Stimulated activated memory B cell treated with anti-CD40 and anti-IgM and Interleukin-4, amounts not matched to agents 10 μg/mL and 1 μg/mL and 100 μg/mL, for 72 hours (primary cell): ENCODE measurements around the gene LGALS4.
A peak's percentile ranks its signal among the peaks of the same experiment; 100 is the strongest.
"Not testable (repeated sequence)": the region's sequence is repeated elsewhere in the genome, so short reads cannot be mapped to it uniquely, and the experiment has no call there.

ENCODE experiments used
- ATAC-seq: fragments of 150-1000 bp; cut with Tn5 transposase; 2 replicates; pipeline ENCODE4 v1.10.0; 2021
- H3K27ac Mint-ChIP-seq: one replicate; pipeline ENCODE4 v1.8.0; 2022; ENCODE audit warnings: mild to moderate bottlenecking, mixed read lengths
- H3K27me3 Mint-ChIP-seq: one replicate; pipeline ENCODE4 v1.8.0; 2022; ENCODE audit warnings: mixed read lengths
- H3K36me3 Mint-ChIP-seq: one replicate; pipeline ENCODE4 v1.8.0; 2022; ENCODE audit warnings: mixed read lengths
- H3K4me1 Mint-ChIP-seq: one replicate; pipeline ENCODE4 v1.8.0; 2022; ENCODE audit warnings: mixed read lengths
- H3K4me3 Mint-ChIP-seq: one replicate; pipeline ENCODE4 v1.8.0; 2022; ENCODE audit warnings: mild to moderate bottlenecking, moderate library complexity, mixed read lengths
- H3K9me3 Mint-ChIP-seq: one replicate; pipeline ENCODE4 v1.8.0; 2022; ENCODE audit warnings: mixed read lengths

Gene LGALS4

DNA sequence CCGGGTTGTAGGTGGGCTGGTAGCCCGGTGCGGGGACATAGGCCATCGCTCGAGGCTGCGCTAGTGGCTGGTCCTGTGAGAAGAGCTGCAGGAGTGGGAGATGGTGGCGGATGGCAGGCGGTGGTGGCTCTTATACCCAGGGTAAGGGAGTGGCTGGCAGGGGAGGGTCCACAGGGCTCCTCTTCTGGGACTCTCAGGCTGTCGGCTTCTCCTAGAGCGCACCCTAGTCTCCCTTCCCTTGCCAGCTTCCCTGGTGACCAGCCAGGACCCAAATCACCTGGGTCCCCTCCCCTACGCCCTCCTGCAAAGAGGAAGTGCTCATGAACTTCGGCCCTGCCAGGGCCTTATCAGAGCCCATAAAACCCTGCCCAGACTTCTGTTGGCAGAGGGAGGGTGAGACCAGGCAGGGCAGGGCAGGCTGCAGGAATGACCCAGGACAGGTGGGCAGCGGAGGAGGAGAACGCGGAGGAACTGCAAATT is at the start of gene LGALS4:
Gene LGALS4, minus strand, starts transcription at position 105 of the 480 bp plus-strand sequence. Its CDS starts 59 bp downstream, at position 46.
- H3K36me3 Mint-ChIP-seq: peaks cover 32% of the 10 kb centered on the region
- peaks cover 3% of the 10 kb centered on the region for H3K9me3 Mint-ChIP-seq
- H3K4me3 Mint-ChIP-seq: no peak within 1 kb of the TSS
- no peaks in the 10 kb centered on the region for H3K4me1 Mint-ChIP-seq
- no peaks in the 10 kb centered on the region for H3K27me3 Mint-ChIP-seq
- H3K27ac Mint-ChIP-seq: no peak within 1 kb of the TSS
- no peak for ATAC-seq

DNA sequence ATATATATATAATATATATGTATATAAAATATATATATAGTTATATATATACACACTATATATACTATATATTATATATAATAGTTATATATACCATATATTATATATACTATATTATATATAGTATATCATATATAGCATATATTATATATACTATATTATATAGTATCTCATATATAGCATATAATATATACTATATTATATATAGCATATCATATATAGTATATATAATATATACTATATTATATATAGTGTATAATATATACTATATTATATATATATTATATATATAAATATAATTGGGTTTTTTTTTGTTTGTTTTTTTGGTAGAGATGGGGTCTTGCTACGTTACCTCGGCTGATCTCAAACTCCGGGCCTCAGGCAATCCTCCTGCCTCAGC is 48.6 kb upstream of the LGALS4 start:
- H3K36me3 Mint-ChIP-seq: peaks cover 6% of the 10 kb centered on the region
- peaks cover 76% of the 10 kb centered on the region for H3K4me1 Mint-ChIP-seq
- no peak for ATAC-seq
- H3K27me3 Mint-ChIP-seq: no peaks in the 10 kb centered on the region
- H3K9me3 Mint-ChIP-seq: no peaks in the 10 kb centered on the region
- peak overlapping the region; percentile 91 for H3K27ac Mint-ChIP-seq
- no peak overlapping the region for H3K4me3 Mint-ChIP-seq

DNA sequence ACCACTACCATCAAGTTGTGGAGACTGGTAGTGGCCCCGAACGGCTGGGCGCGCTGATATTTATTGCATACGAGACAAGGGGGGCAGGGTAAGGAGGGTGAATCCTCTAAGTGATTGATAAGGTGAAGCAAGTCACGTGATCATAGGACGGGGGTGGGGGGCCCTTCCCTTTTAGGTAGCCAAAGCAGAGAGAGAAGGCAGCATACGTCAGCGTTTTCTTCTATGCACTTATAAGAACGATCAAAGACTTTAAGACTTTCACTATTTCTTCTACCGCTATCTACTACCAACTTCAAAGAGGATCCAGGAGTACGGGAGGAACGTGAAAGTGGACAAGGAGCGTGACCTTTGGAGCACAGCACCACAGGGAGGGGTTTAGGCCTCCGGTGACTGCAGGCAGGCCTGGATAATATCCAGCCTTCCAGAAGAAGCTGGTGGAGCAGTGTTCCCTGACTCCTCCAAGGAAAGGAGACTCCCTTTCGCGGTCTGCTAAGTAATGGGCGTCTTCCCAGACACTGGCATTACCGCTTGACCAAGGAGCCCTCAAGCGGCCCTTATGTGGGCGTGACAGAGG is 47.0 kb upstream of the LGALS4 start:
- not testable (repeated sequence) for H3K27me3 Mint-ChIP-seq

DNA sequence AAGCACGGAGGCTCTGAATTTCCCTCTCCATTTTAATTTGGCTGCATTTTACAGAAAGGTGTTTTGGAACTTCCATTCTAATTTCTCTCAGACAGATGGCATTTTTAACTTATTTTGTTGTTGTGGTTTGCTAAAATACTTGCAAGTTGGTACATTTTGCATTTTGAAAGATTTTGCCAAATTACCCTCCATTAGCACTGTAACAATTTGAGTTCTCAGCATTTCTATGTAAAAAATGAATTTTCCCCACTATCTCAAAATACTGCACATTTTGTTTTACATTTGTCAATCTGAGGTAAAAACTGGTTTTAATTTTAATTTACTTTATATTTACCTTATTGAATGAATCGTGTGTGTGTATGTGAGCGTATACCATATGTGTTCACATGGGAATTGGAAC is 44.1 kb upstream of the LGALS4 start:
- no peaks in the 10 kb centered on the region for H3K27me3 Mint-ChIP-seq
- H3K9me3 Mint-ChIP-seq: no peaks in the 10 kb centered on the region
- H3K4me3 Mint-ChIP-seq: peak overlapping the region; percentile 61
- peak overlapping the region; percentile 82 for H3K27ac Mint-ChIP-seq
- no peak for ATAC-seq
- peaks cover 50% of the 10 kb centered on the region for H3K4me1 Mint-ChIP-seq
- no peaks in the 10 kb centered on the region for H3K36me3 Mint-ChIP-seq

More for the DNA sequence above, 47.0 kb upstream of the LGALS4 start:
- ATAC-seq, H3K4me3 Mint-ChIP-seq, H3K36me3 Mint-ChIP-seq, H3K9me3 Mint-ChIP-seq: not testable (repeated sequence)
- Mint-ChIP-seq H3K4me1 (peaks cover 63% of the 10 kb centered on the region), H3K27ac (peak overlapping the region; percentile 26)

DNA sequence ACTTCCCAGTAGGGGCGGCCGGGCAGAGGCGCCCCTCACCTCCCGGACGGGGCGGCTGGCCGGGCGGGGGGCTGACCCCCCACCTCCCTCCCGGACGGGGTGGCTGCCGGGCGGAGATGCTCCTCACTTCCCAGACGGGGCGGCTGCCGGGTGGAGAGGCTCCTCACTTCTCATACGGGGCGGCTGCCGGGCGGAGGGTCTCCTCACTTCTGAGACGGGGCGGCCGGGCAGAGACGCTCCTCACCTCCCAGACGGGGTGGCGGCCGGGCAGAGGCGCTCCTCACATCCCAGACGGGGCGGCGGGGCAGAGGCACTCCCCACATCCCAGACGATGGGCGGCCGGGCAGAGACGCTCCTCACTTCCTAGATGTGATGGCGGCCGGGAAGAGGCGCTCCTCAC is 43.0 kb upstream of the LGALS4 start:
- peaks cover 56% of the 10 kb centered on the region for H3K4me1 Mint-ChIP-seq
- H3K4me3 Mint-ChIP-seq, H3K36me3 Mint-ChIP-seq, H3K27ac Mint-ChIP-seq, H3K27me3 Mint-ChIP-seq, H3K9me3 Mint-ChIP-seq, ATAC-seq: not testable (repeated sequence)

GRCh38 chr19:38854961-38855360 is 42.2 kb upstream of the LGALS4 start:
- not testable (repeated sequence) for H3K9me3 Mint-ChIP-seq, ATAC-seq, H3K36me3 Mint-ChIP-seq, H3K4me3 Mint-ChIP-seq, H3K27me3 Mint-ChIP-seq, H3K27ac Mint-ChIP-seq
- H3K4me1 Mint-ChIP-seq: peaks cover 51% of the 10 kb centered on the region

DNA sequence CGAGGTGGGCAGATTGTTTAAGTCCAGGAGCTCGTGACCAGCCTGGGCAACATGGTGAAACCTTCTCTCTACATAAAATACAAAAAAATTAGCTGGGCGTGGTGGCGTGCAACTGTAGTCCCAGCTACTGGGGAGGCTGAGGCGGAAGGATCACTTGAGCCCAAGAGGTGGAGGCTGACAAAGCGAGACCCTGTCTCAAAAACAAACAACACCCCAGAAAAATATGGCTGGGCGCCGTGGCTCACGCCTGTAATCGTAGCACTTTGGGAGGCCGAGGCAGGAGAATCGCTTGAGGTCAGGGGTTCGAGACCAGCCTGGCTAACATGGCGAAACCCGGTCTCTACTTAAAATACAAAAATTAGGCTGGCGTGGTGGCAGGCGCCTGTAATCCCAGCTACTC is 40.5 kb upstream of the LGALS4 start:
- peaks cover 48% of the 10 kb centered on the region for H3K4me1 Mint-ChIP-seq
- no peak for ATAC-seq
- no peaks in the 10 kb centered on the region for H3K9me3 Mint-ChIP-seq
- peak overlapping the region; percentile 92 for H3K4me3 Mint-ChIP-seq
- no peaks in the 10 kb centered on the region for H3K27me3 Mint-ChIP-seq
- H3K36me3 Mint-ChIP-seq: peaks cover 10% of the 10 kb centered on the region
- peak overlapping the region; percentile 97 for H3K27ac Mint-ChIP-seq

DNA sequence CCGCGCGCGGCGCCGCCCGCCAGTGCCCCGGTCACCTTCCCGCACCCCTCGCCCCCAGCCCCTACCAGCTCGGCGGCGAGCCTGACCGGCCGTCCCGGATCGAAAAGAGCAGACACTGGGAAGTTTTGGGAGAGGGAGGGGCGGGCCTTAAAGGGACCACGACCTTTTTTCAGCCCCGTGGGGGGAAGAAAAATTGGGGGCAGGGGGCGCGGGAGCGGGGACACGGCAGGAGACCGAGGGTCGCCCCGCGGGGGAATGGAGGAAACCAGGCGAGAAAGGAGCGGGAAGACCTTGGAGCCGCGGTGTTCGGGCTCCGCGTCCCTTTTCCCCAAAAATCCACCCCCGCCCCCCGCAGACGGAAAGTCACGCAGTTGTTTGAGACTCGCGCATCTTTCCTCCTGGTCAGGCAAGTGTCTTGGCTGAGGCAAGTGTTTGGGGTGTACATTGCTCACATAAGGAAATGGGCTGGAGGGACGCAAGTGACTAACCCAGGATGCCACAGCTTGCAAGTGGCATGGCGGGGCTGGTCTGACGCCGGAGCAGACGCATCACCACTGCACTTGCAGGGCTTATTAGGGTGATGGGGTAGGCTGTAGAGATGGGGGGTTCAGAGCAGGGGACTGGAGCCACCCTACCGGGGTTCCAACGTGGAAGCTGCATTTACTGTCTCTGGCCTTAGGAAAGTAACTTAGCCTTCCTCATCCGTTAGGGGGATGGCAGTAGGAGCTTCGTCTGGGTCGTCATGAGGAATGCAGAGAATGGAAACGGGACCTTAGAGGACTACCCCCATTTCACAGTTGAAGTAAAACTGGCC is 39.7 kb upstream of the LGALS4 start:
- Mint-ChIP-seq H3K27me3 (no peaks in the 10 kb centered on the region), H3K4me3 (peak overlapping the region; percentile 92), H3K4me1 (peaks cover 48% of the 10 kb centered on the region), H3K9me3 (no peaks in the 10 kb centered on the region), H3K36me3 (peaks cover 17% of the 10 kb centered on the region), H3K27ac (peak overlapping the region; percentile 97)
- no peak for ATAC-seq

DNA sequence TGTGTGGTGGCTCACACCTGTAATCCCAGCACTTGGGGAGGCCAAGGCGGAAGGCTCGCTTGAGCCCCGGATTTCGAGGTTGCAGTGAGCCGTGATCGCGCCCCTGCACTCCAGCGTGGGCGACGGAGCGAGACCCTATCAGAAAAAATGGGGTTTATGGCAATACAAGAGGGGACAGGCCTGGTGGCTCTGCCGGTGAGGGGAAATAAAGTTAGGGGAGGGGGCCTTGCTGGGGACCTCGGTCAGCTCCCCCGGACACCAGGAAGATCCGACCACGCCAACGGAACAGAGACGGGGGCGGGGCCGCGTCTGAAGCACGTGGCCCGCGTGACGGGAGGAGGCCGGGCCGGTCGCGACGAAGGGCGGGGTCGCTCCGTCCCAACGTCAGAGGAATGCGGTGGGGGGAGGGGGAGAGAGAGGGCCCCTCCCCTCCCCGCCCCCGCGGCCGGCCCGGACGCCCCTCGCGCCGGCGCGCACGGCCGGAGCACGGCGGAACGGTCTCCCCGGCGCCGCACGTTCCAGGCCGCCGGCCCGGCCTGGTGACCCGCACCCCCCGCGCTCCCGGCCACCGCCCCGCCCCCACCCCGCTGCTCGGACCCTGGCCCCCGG is 39.0 kb upstream of the LGALS4 start:
- Mint-ChIP-seq H3K36me3 (peaks cover 23% of the 10 kb centered on the region), H3K4me1 (peaks cover 42% of the 10 kb centered on the region), H3K27ac (peak overlapping the region; percentile 97), H3K4me3 (peak overlapping the region; percentile 93), H3K9me3 (no peaks in the 10 kb centered on the region), H3K27me3 (no peaks in the 10 kb centered on the region)
- peak; percentile 49 for ATAC-seq

DNA sequence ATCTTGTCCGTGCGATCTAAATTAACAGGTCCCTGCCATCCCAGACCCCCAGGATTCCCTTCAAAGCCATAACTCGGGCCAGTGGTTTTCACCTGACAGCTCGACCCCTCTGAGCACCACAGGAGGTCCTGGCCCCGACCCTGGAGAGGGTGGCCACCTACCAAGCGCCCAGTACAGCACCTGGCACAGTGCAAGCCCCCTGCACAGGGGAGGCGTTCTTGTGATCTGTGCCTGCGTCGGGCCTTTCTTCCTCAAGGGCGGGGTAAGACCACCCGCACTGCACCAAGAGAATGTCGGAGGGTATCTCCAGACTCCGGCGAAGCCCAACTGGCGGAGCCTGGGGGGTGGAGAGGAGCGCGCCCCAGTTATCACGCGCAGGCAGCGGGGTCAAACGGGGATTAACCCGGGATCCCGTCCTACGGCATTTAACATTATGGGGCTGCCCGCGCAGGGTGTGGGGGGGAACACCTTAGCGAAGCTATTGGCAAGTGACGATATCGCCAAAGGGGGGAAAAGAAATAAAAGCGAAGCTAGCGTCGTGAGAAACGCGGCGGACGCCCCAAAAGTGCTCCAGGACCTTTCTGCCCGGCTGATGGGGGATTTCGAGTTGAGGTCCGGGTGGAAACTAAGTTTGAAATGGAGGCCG is 38.4 kb upstream of the LGALS4 start:
- Mint-ChIP-seq H3K4me1 (peaks cover 38% of the 10 kb centered on the region), H3K36me3 (peaks cover 27% of the 10 kb centered on the region), H3K27ac (peak overlapping the region; percentile 97), H3K27me3 (no peaks in the 10 kb centered on the region), H3K4me3 (peak overlapping the region; percentile 93), H3K9me3 (no peaks in the 10 kb centered on the region)
- ATAC-seq: no peak

DNA sequence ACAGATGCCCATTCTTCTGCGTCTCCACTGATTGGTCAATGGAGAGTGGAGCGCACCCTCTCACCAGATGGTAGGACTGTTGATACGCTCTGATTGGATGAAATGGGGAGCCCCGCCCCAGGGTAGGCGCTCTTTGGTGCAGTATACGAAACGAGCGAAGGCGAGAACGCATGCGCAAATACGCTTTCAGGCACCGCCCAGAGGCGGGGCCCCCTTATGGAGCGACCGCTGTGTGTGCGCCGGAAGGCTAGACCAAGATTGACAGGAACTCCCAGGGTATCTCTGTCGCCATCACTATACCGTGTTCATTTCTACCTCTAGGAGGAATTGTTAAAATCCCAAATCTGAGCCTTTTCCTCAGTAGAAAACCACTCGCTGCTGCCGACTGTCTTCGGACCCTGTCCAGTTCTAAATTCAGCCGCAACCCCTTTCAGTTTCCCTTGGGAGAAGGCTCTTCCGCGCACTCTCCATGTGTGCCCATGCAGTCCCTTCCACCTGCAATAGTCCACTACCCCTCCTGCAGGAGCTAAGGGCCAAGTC is 37.8 kb upstream of the LGALS4 start:
- H3K27ac Mint-ChIP-seq: peak overlapping the region; percentile 97
- H3K27me3 Mint-ChIP-seq: no peaks in the 10 kb centered on the region
- H3K9me3 Mint-ChIP-seq: no peaks in the 10 kb centered on the region
- ATAC-seq: peak; percentile 89
- H3K36me3 Mint-ChIP-seq: peaks cover 33% of the 10 kb centered on the region
- H3K4me3 Mint-ChIP-seq: peak overlapping the region; percentile 93
- peaks cover 43% of the 10 kb centered on the region for H3K4me1 Mint-ChIP-seq

GRCh38 chr19:38849860-38850435 is 37.2 kb upstream of the LGALS4 start, which contains the start of gene HNRNPL:
Gene HNRNPL, minus strand, starts transcription at chr19:38849986. Its CDS starts 20 bp downstream, at chr19:38849966.
- Mint-ChIP-seq H3K36me3 (peaks cover 39% of the 10 kb centered on the region), H3K4me3 (peak within 1 kb of the TSS; percentile 93), H3K4me1 (peaks cover 49% of the 10 kb centered on the region), H3K27ac (peak within 1 kb of the TSS; percentile 97), H3K27me3 (no peaks in the 10 kb centered on the region), H3K9me3 (no peaks in the 10 kb centered on the region)
- ATAC-seq: peak; percentile 83

DNA sequence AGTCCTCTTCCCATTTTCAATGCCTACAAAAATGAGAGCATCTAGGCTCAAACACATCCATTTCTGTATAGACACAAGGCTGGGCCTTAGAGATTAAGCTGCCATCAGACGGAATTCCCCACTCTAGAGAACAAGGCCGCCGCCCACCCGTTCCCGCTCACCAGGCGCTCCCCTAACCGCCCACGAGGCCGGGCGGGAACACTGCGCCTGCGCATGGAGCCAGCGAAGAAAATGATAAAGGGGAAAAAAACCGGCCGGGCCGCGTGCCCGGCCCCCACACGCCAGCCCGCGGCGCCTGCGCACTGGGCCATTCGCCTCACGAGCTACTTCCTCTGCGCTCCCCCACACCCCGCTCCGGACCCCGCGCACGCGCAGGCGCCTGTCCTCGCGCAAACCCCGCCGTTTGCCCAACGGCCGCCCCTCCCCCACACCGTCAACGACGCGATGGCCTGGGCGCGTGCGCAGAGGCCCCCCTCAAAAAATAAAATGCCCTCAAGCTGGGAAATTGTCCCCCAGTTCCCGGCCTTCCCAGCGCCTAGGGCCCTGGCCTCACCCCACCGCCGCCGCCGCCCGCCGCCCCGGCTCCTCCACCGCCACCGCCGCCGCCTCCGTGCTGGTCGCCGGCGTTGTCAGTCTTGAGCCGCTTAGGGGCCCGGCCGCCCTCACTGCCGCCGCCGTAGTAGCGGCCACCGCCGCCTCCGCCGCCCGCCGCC is 36.6 kb upstream of the LGALS4 start:
- Mint-ChIP-seq H3K27me3 (no peaks in the 10 kb centered on the region), H3K9me3 (no peaks in the 10 kb centered on the region), H3K4me3 (peak overlapping the region; percentile 93), H3K27ac (peak overlapping the region; percentile 97), H3K36me3 (peaks cover 45% of the 10 kb centered on the region), H3K4me1 (peaks cover 55% of the 10 kb centered on the region)
- peak; percentile 46 for ATAC-seq
